ENCODE data around the gene SORD. TPM values are rescaled to one million over a fixed set of nuclear protein-coding genes. Genes with fewer than 3 reads are reported as not detected.
"Not testable (repeated sequence)": the region's sequence is repeated elsewhere in the genome, so short reads cannot be mapped to it uniquely, and the experiment has no call there.

The SORD gene
- total RNA-seq, 2 experiments from 2014 or later: 6.0 TPM

- not testable (repeated sequence) for H3K4me1 Mint-ChIP-seq
These were observed 19.1 kb upstream of the SORD start for GRCh38 chr15:45003731-45004410.

GRCh38 chr15:45004590-45005175, 18.3 kb upstream of the SORD start:
- POLR2A ChIA-PET; H3K4me3 Mint-ChIP-seq; H3K4me1 Mint-ChIP-seq; CTCF ChIA-PET; DNase-seq; H3K27ac Mint-ChIP-seq; H3K36me3 Mint-ChIP-seq (ENCODE audit: low read depth): not testable (repeated sequence)
- Mint-ChIP-seq H3K27me3 (peaks cover 16% of the 10 kb centered on the region), H3K9me3 (peaks cover 12% of the 10 kb centered on the region)

More at GRCh38 chr15:45003731-45004410, 19.1 kb upstream of the SORD start:
- H3K36me3 Mint-ChIP-seq (ENCODE audit: low read depth); CTCF ChIA-PET; DNase-seq; H3K27ac Mint-ChIP-seq; H3K4me3 Mint-ChIP-seq; POLR2A ChIA-PET: not testable (repeated sequence)
- Mint-ChIP-seq H3K27me3 (peaks cover 12% of the 10 kb centered on the region), H3K9me3 (peaks cover 12% of the 10 kb centered on the region)

GRCh38 chr15:45009046-45009445, 13.9 kb upstream of the SORD start:
- no peak overlapping the region for H3K4me3 Mint-ChIP-seq

GRCh38 chr15:45015114-45015513, 7.9 kb upstream of the SORD start:
- H3K27ac Mint-ChIP-seq; H3K9me3 Mint-ChIP-seq; POLR2A ChIA-PET; H3K36me3 Mint-ChIP-seq (ENCODE audit: low read depth); DNase-seq; H3K4me1 Mint-ChIP-seq; CTCF ChIA-PET; H3K4me3 Mint-ChIP-seq: not testable (repeated sequence)
- peaks cover 39% of the 10 kb centered on the region for H3K27me3 Mint-ChIP-seq

More at GRCh38 chr15:45009046-45009445, 13.9 kb upstream of the SORD start:
- Mint-ChIP-seq H3K9me3 (peaks cover 12% of the 10 kb centered on the region), H3K36me3 (ENCODE audit: low read depth) (no peaks in the 10 kb centered on the region), H3K4me1 (no peaks in the 10 kb centered on the region), H3K27me3 (peaks cover 10% of the 10 kb centered on the region), H3K27ac (no peak overlapping the region)
- no peak for DNase-seq
- POLR2A ChIA-PET: no interaction called here
- CTCF ChIA-PET: no interaction called here

GRCh38 chr15:45020222-45020900, 2.6 kb upstream of the SORD start:
- H3K36me3 Mint-ChIP-seq (ENCODE audit: low read depth); H3K27ac Mint-ChIP-seq; H3K4me3 Mint-ChIP-seq; POLR2A ChIA-PET; H3K9me3 Mint-ChIP-seq; DNase-seq: not testable (repeated sequence)
- Mint-ChIP-seq H3K4me1 (peaks cover 19% of the 10 kb centered on the region), H3K27me3 (peaks cover 37% of the 10 kb centered on the region)
- CTCF ChIA-PET: interaction anchor here (1.3 to 1.6 kb wide), 2 partner anchors 17 to 18 kb away, joined by 3 read pairs; no protein-coding TSS in a partner anchor

GRCh38 chr15:45020901-45021259, 2.1 kb upstream of the SORD start:
- DNase-seq; H3K36me3 Mint-ChIP-seq (ENCODE audit: low read depth); H3K27ac Mint-ChIP-seq; POLR2A ChIA-PET; H3K4me3 Mint-ChIP-seq; H3K9me3 Mint-ChIP-seq: not testable (repeated sequence)
- peaks cover 21% of the 10 kb centered on the region for H3K4me1 Mint-ChIP-seq
- H3K27me3 Mint-ChIP-seq: peaks cover 34% of the 10 kb centered on the region
- CTCF ChIA-PET: interaction anchor here (1.3 to 1.6 kb wide), 2 partner anchors 16 to 18 kb away, joined by 3 read pairs; no protein-coding TSS in a partner anchor

GRCh38 chr15:45021348-45021747, 1.6 kb upstream of the SORD start:
- peaks cover 23% of the 10 kb centered on the region for H3K4me1 Mint-ChIP-seq
- H3K27me3 Mint-ChIP-seq: peaks cover 31% of the 10 kb centered on the region
- no peak for DNase-seq
- POLR2A ChIA-PET: no interaction called here
- CTCF ChIA-PET: interaction anchor here (1.6 kb wide), 1 partner anchor 17 kb away, joined by 3 read pairs; no protein-coding TSS in a partner anchor
- peaks cover 2% of the 10 kb centered on the region for H3K36me3 Mint-ChIP-seq (ENCODE audit: low read depth)
- peak overlapping the region; percentile 1 for H3K4me3 Mint-ChIP-seq
- H3K27ac Mint-ChIP-seq: no peak overlapping the region
- no peaks in the 10 kb centered on the region for H3K9me3 Mint-ChIP-seq

- Mint-ChIP-seq H3K4me3 (peak overlapping the region; percentile 79), H3K27ac (peak overlapping the region; percentile 83), H3K4me1 (peaks cover 23% of the 10 kb centered on the region), H3K36me3 (ENCODE audit: low read depth) (peaks cover 2% of the 10 kb centered on the region), H3K27me3 (peaks cover 10% of the 10 kb centered on the region), H3K9me3 (no peaks in the 10 kb centered on the region)
- DNase-seq: no peak
- POLR2A ChIA-PET: no interaction called here
- CTCF ChIA-PET: interaction anchor here (1.0 kb wide), 2 partner anchors 14 to 94 kb away, joined by 3 to 5 read pairs; no protein-coding TSS in a partner anchor
These were observed 747 bp downstream of the SORD start for GRCh38 chr15:45023659-45024225.

GRCh38 chr15:45024649-45025048, 1.7 kb downstream of the SORD start:
- H3K9me3 Mint-ChIP-seq; H3K27ac Mint-ChIP-seq; H3K27me3 Mint-ChIP-seq; CTCF ChIA-PET; DNase-seq; POLR2A ChIA-PET; H3K4me3 Mint-ChIP-seq; H3K36me3 Mint-ChIP-seq (ENCODE audit: low read depth): not testable (repeated sequence)
- peaks cover 23% of the 10 kb centered on the region for H3K4me1 Mint-ChIP-seq

- DNase-seq; H3K27ac Mint-ChIP-seq; POLR2A ChIA-PET; H3K9me3 Mint-ChIP-seq; H3K4me3 Mint-ChIP-seq; H3K27me3 Mint-ChIP-seq; H3K36me3 Mint-ChIP-seq (ENCODE audit: low read depth); CTCF ChIA-PET: not testable (repeated sequence)
- H3K4me1 Mint-ChIP-seq: peaks cover 23% of the 10 kb centered on the region
These were observed 2.6 kb downstream of the SORD start for GRCh38 chr15:45025627-45026026.

- ChIA-PET CTCF (no interaction called here), POLR2A (no interaction called here)
- Mint-ChIP-seq H3K4me3 (no peak overlapping the region), H3K9me3 (no peaks in the 10 kb centered on the region), H3K4me1 (peaks cover 23% of the 10 kb centered on the region), H3K36me3 (ENCODE audit: low read depth) (peaks cover 2% of the 10 kb centered on the region), H3K27me3 (no peaks in the 10 kb centered on the region), H3K27ac (no peak overlapping the region)
- no peak for DNase-seq
These were observed 3.7 kb downstream of the SORD start for GRCh38 chr15:45026651-45027190.

GRCh38 chr15:45027220-45027619, 4.2 kb downstream of the SORD start:
- POLR2A ChIA-PET: interaction anchor here (0.7 kb wide), 1 partner anchor 1657 kb away, joined by 3 read pairs; no protein-coding TSS in a partner anchor
- H3K4me3 Mint-ChIP-seq: no peak overlapping the region
- CTCF ChIA-PET: no interaction called here
- H3K27me3 Mint-ChIP-seq: no peaks in the 10 kb centered on the region
- H3K4me1 Mint-ChIP-seq: peaks cover 22% of the 10 kb centered on the region
- no peak for DNase-seq
- H3K27ac Mint-ChIP-seq: no peak overlapping the region
- no peaks in the 10 kb centered on the region for H3K9me3 Mint-ChIP-seq
- H3K36me3 Mint-ChIP-seq (ENCODE audit: low read depth): peaks cover 2% of the 10 kb centered on the region

GRCh38 chr15:45030743-45031142, 7.7 kb downstream of the SORD start:
- DNase-seq: no peak
- Mint-ChIP-seq H3K4me3 (no peak overlapping the region), H3K9me3 (no peaks in the 10 kb centered on the region), H3K27me3 (no peaks in the 10 kb centered on the region), H3K27ac (no peak overlapping the region), H3K36me3 (ENCODE audit: low read depth) (no peaks in the 10 kb centered on the region), H3K4me1 (peaks cover 5% of the 10 kb centered on the region)
- ChIA-PET CTCF (no interaction called here), POLR2A (no interaction called here)
